K562 (cell line): ENCODE results near the gene CRACR2B. TPM values are rescaled to one million over a fixed set of nuclear protein-coding genes. Genes with fewer than 3 reads are reported as not detected.

Experiments
- ATAC-seq: fragments of 200-7000 bp; cut with Tn5 transposase; 3 replicates; pipeline ENCODE4 v1.9.1; 2020; ENCODE audit warnings: moderate library complexity
- BruUV-seq: library from RNA; stranded (reverse); fragments of 400-500 nt; replicated peaks from 2 replicates; lab custom pipeline; 2021; lab: Mats Ljungman, UMichigan
- CTCF ChIA-PET: fragments of 300-600 bp; formaldehyde crosslinking; extraction: SDS; loops from one replicate; lab custom pipeline; 2021; ENCODE audit warnings: low intra/inter-chr PET ratio; lab: Yijun Ruan, JAX
- POLR2A ChIA-PET: fragments of 300-600, 350-650 bp; sonication (Branson Sonifier 250); formaldehyde crosslinking; extraction: SDS; loops from one replicate; lab custom pipeline; 2021; ENCODE audit warnings: antibody characterized with exemption, inconsistent platforms; lab: Yijun Ruan, JAX
- DNase-seq, 4 experiments: peaks; one replicate each; pipeline versions ENCODE4 v3.0.0 to v3.0.0-alpha.2; 2011 to 2018; ENCODE audit warnings: low spot score in 3 of 4, mixed read lengths in 3 of 4; ENCODE audit errors: extremely low read depth in 1 of 4
- FAIRE-seq: peaks from 2 replicates; lab custom pipeline; 2011; peaks lifted over from hg19 to GRCh38; lab: Jason Lieb, UNC
- H2AFZ ChIP-seq: 2 replicates; pipeline ENCODE4 v1.6.0; 2011; ENCODE audit warnings: low read depth, low read length, control low read depth, inconsistent platforms
- H3K27ac ChIP-seq: fragments of 200-600 bp; 3 replicates; pipeline ENCODE4 v1.8.0; 2011; ENCODE audit warnings: low read depth, mild to moderate bottlenecking, control low read depth, inconsistent platforms, low read length, moderate library complexity, mixed read lengths; ENCODE audit errors: extremely low read depth
- H3K27me3 ChIP-seq, 2 experiments: fragments of 300-600 bp in 1 of 2; 2 replicates in 1 of 2; 3 replicates in 1 of 2; pipeline versions ENCODE4 v1.6.0 to v1.8.0; 2011; ENCODE audit warnings: inconsistent platforms in 2 of 2, low read length in 2 of 2, mild to moderate bottlenecking in 1 of 2, mixed read lengths in 1 of 2, moderate library complexity in 1 of 2; ENCODE audit not compliant: control insufficient read depth in 2 of 2, insufficient read depth in 2 of 2
- H3K36me3 ChIP-seq: fragments of 300-600 bp; 3 replicates; pipeline ENCODE4 v1.8.0; 2011; ENCODE audit warnings: mild to moderate bottlenecking, low read length, inconsistent platforms; ENCODE audit not compliant: control insufficient read depth, insufficient read depth
- H3K4me1 ChIP-seq, 2 experiments: fragments of 200-600 bp in 1 of 2; replicated peaks in 1 of 2; 2 replicates in 1 of 2; 3 replicates in 1 of 2; pipeline versions ENCODE4 v1.5.1 to v1.8.0; 2011; ENCODE audit warnings: inconsistent platforms in 2 of 2, low read length in 2 of 2, mild to moderate bottlenecking in 1 of 2, mixed read lengths in 1 of 2, moderate library complexity in 1 of 2; ENCODE audit not compliant: control insufficient read depth in 2 of 2, insufficient read depth in 2 of 2
- H3K4me2 ChIP-seq: 2 replicates; pipeline ENCODE4 v1.6.1; 2011; ENCODE audit warnings: low read length, control low read depth, inconsistent platforms, mixed read lengths; ENCODE audit not compliant: insufficient read depth
- H3K4me3 ChIP-seq: fragments of 200-600 bp; sonication (generic), shearing (Covaris generic); 2 replicates; pipeline ENCODE4 v1.5.1; 2016; ENCODE audit warnings: control low read depth, inconsistent platforms
- H3K79me2 ChIP-seq: fragments of 200-600 bp; 3 replicates; pipeline ENCODE4 v1.8.0; 2011; ENCODE audit warnings: low read length, inconsistent platforms; ENCODE audit not compliant: control insufficient read depth, insufficient read depth
- H3K9ac ChIP-seq, 2 experiments: 2 replicates each; pipeline versions ENCODE4 v1.6.0 to v1.6.1; 2011; ENCODE audit warnings: low read depth in 2 of 2, low read length in 2 of 2, control low read depth in 1 of 2, inconsistent platforms in 1 of 2, mild to moderate bottlenecking in 1 of 2, mixed read lengths in 1 of 2; ENCODE audit not compliant: insufficient read depth in 1 of 2
- H3K9me1 ChIP-seq: one replicate; pipeline ENCODE4 v1.6.0; 2011; ENCODE audit warnings: inconsistent platforms, mild to moderate bottlenecking, low read length, moderate library complexity; ENCODE audit not compliant: control insufficient read depth, insufficient read depth
- H3K9me3 ChIP-seq: replicated peaks from 2 replicates; pipeline ENCODE4 v1.5.1; 2011; ENCODE audit warnings: low read depth, low read length, inconsistent platforms; ENCODE audit not compliant: control insufficient read depth, insufficient read depth
- H4K20me1 ChIP-seq: replicated peaks from 2 replicates; pipeline ENCODE4 v1.6.1; 2011; ENCODE audit warnings: low read length, inconsistent platforms, mixed read lengths; ENCODE audit not compliant: control insufficient read depth, insufficient read depth
- CBX2 ChIP-seq: fragments of 200-600 bp; sonication (generic); IDR thresholded peaks from one replicate; pipeline ENCODE4 v1.6.1; 2012; ENCODE audit warnings: mild to moderate bottlenecking, low read length, inconsistent platforms; ENCODE audit not compliant: insufficient read depth, poor library complexity, severe bottlenecking
- CCAR2 ChIP-seq: fragments of 200-400 bp; formaldehyde crosslinking; IDR thresholded peaks from 2 replicates; pipeline ENCODE4 v1.6.1; 2017; ENCODE audit warnings: mild to moderate bottlenecking, low read depth, low read length
- NCOR1 ChIP-seq: fragments of 450-650 bp; IDR thresholded peaks from 2 replicates; pipeline ENCODE4 v1.6.1; 2016; ENCODE audit warnings: mild to moderate bottlenecking, moderate library complexity
- NELFE ChIP-seq: IDR thresholded peaks from 2 replicates; pipeline ENCODE4 v1.6.1; 2011; ENCODE audit warnings: mild to moderate bottlenecking; ENCODE audit not compliant: insufficient read depth, insufficient read length
- PHF21A ChIP-seq: fragments of 450-650 bp; IDR thresholded peaks from 2 replicates; pipeline ENCODE4 v1.6.1; 2017; ENCODE audit warnings: low read depth, borderline replicate concordance
- ZNF76 ChIP-seq: fragments of 250-450 bp; sonication (Bioruptor Pico); IDR thresholded peaks from 2 replicates; pipeline ENCODE4 v1.4.0; 2020; ENCODE audit warnings: mild to moderate bottlenecking, moderate library complexity, borderline replicate concordance
- WGBS: fragments of 100-300 bp; shearing (Covaris generic); methylation state at CpG from one replicate; pipeline ENCODE4 v1.1.6; 2016; ENCODE audit warnings: low coverage, mixed read lengths; ENCODE audit not compliant: insufficient coverage; ENCODE audit errors: missing lambda C conversion rate; 5-methylcytosine and 5-hydroxymethylcytosine counted together
- in situ Hi-C: fragments of 300-500 bp; cut with MboI; formaldehyde crosslinking; loops from 4 replicates; pipeline ENCODE4 v1.15.0; 2018; ENCODE audit warnings: inconsistent platforms, mixed read lengths
- intact Hi-C: fragments of 100-400 bp; cut with micrococcal nuclease; formaldehyde crosslinking; loops from 2 replicates; pipeline ENCODE4 v1.14.2; 2022
- polyA plus RNA-seq, 8 experiments: library from polyadenylated mRNA; depleted of rRNA in 4 of 8; stranded (reverse) in 5 of 8; unstranded in 3 of 8; fragments of >200 nt; fragmentation: Nextera tagmentation in 2 of 8; fragmentation: Illumina TruSeq in 1 of 8; extraction: Ambion mirVana in 2 of 8; extraction: Trizol in 1 of 8; gene quantifications; 2 replicates each; pipeline versions ENCODE4 v1.2.1 to v1.2.3, GENCODE V29; 2011 to 2014; ENCODE audit warnings: inconsistent platforms in 1 of 8, missing spikeins in 1 of 8
- total RNA-seq, 7 experiments: library from RNA; depleted of rRNA in 6 of 7; stranded (reverse); fragments of >200 nt in 6 of 7; fragmentation: Illumina TruSeq in 2 of 7; extraction: Trizol in 2 of 7; gene quantifications; 2 replicates each; pipeline versions ENCODE4 v1.2.1 to v1.2.3, GENCODE V29; 2011 to 2021; ENCODE audit warnings: low replicate concordance in 1 of 7

The CRACR2B gene
- total and polyA plus RNA-seq, 9 of the 15 experiments (the other 6 are each of a cell fraction or from before 2014, with no cell fraction given): 0.10 to 51.0 (median 6.0) TPM

DNA sequence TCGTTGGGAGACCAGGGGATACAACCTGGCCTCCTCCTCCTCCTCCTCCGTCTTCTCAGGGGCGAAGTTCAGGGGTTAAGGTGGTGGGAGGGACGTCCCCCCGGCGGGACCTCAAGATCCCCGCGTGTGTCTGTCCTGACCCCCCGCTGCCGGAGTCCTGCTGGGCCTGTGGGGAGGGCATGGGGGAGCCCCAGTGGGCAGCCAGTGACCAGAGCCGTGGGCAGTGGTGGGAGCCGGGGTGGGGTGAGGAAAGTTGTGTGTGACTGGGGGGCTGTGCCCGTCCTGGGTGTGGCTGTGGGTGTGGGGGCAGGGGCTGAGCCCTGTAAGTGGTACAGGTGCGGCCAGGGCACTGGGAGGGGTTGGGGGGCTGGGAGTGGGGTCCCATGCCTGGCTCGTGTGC is 25.0 kb downstream of the CRACR2B start:
- Histone ChIP-seq H3K9ac (no peak overlapping the region), H3K9me3 (no peaks in the 10 kb centered on the region), H2AFZ (no peak overlapping the region), H3K9me1 (no peaks in the 10 kb centered on the region), H3K79me2 (no peaks in the 10 kb centered on the region), H3K4me3 (no peak overlapping the region), H3K36me3 (no peaks in the 10 kb centered on the region), H3K4me1 (peaks cover 0 to 84% of the 10 kb centered on the region in 2 experiments; a peak in 2 of 5 replicates), H3K27ac (no peak overlapping the region), H3K27me3 (no peaks in the 10 kb centered on the region), H4K20me1 (peaks cover 6% of the 10 kb centered on the region), H3K4me2 (no peak overlapping the region)
- in situ Hi-C loops (no loop called here), intact Hi-C loops (no loop called here)
- TF ChIP-seq ZNF76 (CRISPR knock-in tag): no peak
- no peak for TF ChIP-seq NCOR1
- TF ChIP-seq CBX2: no peak
- TF ChIP-seq NELFE: no peak
- no peak for FAIRE-seq
- ChIA-PET CTCF (no interaction called here), POLR2A (no interaction called here)
- WGBS: 47% methylated on average over 3 of the region's 15 CpGs
- no peak for ATAC-seq
- no peak for DNase-seq
- no TSS peak for BruUV-seq

DNA sequence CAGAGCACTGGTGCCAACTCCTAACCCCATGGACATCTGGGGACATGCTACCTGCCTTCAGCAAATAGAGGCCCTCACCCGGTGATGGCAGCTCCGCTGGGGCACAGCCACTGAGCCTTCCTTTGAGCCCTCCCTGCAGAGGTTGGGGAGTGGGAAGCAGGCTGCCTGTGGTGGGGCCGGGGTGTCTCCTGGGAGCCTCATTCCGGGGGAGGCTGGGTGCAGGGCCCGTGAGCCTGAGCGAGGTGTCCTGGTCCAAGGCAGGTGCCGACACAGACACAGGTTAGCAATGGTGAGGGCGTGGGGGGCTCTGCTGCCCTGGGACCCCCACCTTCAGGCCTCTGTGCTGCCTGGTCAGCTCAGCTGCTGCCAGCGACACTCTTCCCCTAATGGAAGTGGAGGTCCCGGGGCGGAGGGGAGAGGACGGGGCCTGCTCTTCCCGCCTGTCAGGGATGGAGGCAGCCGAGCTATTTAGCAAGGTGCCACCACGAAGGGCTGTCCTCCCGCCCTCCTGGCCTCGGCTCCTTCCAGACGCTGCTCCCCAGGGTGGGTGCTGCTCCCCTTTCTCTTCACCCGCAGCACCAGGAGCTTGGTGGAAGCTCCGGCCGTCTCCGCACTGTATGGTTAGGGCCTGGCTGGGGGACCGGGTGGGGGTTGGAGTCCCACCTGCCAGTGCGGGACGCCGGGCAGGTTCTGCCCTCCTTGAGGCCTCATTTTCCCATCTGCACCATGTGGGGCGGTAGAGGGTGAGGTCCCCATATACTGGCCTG is 26.1 kb downstream of the CRACR2B start:
- CTCF ChIA-PET: interaction anchor here (0.6 kb wide), 1 partner anchor 197 kb away, joined by 3 read pairs; no protein-coding TSS in a partner anchor
- TF ChIP-seq PHF21A (no peak), CCAR2 (no peak)
- Histone ChIP-seq H3K4me3 (no peak overlapping the region), H3K27ac (no peak overlapping the region), H4K20me1 (peaks cover 8% of the 10 kb centered on the region), H3K27me3 (no peaks in the 10 kb centered on the region), H3K4me1 (peaks cover 0 to 84% of the 10 kb centered on the region in 2 experiments; a peak in 2 of 5 replicates), H3K9ac (peak overlapping the region in 1 of 2 experiments; percentile 36; a peak in 1 of 4 replicates), H2AFZ (no peak overlapping the region), H3K4me2 (no peak overlapping the region), H3K36me3 (no peaks in the 10 kb centered on the region), H3K9me1 (no peaks in the 10 kb centered on the region), H3K79me2 (no peaks in the 10 kb centered on the region), H3K9me3 (no peaks in the 10 kb centered on the region)
- POLR2A ChIA-PET: interaction anchor here (0.7 kb wide), 2 partner anchors 249 to 278 kb away, joined by 3 read pairs; no protein-coding TSS in a partner anchor
- FAIRE-seq (no peak), ATAC-seq (no peak), DNase-seq (no peak)
- WGBS: 76% methylated on average over 5 of the region's 27 CpGs
- in situ Hi-C loops: no loop called here
- intact Hi-C loops: no loop called here
- no TSS peak for BruUV-seq
